Neural progenitor cell (in vitro differentiated cells): Measurements from ENCODE around the gene TIPARP. TPM values are rescaled to one million over a fixed set of nuclear protein-coding genes. Genes with fewer than 3 reads are reported as not detected.

Experiments used
- DNase-seq: peaks from one replicate; pipeline ENCODE4 v3.0.0-alpha.2; 2016; ENCODE audit warnings: low spot score
- H2AFZ ChIP-seq: fragments of 200-600 bp; sonication (generic); replicated peaks from 2 replicates; pipeline ENCODE4 v1.6.1; 2016; ENCODE audit warnings: antibody characterized with exemption
- H3F3A ChIP-seq: fragments of 200-600 bp; sonication (generic); 2 replicates; pipeline ENCODE4 v1.6.1; 2016; ENCODE audit warnings: antibody characterized with exemption, low read depth
- H3K27ac ChIP-seq: fragments of 200-600 bp; sonication (generic); 2 replicates; pipeline ENCODE4 v1.5.1; 2016; ENCODE audit warnings: mild to moderate bottlenecking
- H3K27me3 ChIP-seq: fragments of 200-600 bp; sonication (generic); 2 replicates; pipeline ENCODE4 v1.6.1; 2016; ENCODE audit warnings: mild to moderate bottlenecking, moderate library complexity
- H3K36me3 ChIP-seq: fragments of 200-600 bp; sonication (generic); 2 replicates; pipeline ENCODE4 v1.5.1; 2016
- H3K4me1 ChIP-seq: fragments of 200-600 bp; sonication (generic); 2 replicates; pipeline ENCODE4 v1.6.1; 2016; ENCODE audit warnings: mixed run types
- H3K4me2 ChIP-seq: fragments of 200-600 bp; sonication (generic); 2 replicates; pipeline ENCODE4 v1.6.1; 2016
- H3K4me3 ChIP-seq: fragments of 200-600 bp; sonication (generic); 2 replicates; pipeline ENCODE4 v1.5.1; 2016
- H3K79me2 ChIP-seq: fragments of 200-600 bp; sonication (generic); 2 replicates; pipeline ENCODE4 v1.6.1; 2016; ENCODE audit warnings: low read depth
- H3K9ac ChIP-seq: fragments of 200-600 bp; sonication (generic); 2 replicates; pipeline ENCODE4 v1.6.1; 2016
- H3K9me3 ChIP-seq: fragments of 200-600 bp; sonication (generic); 2 replicates; pipeline ENCODE4 v1.5.1; 2016; ENCODE audit warnings: low read depth
- H4K20me1 ChIP-seq: fragments of 200-600 bp; sonication (generic); 2 replicates; pipeline ENCODE4 v1.6.1; 2016; ENCODE audit warnings: low read depth
- H3K27ac Mint-ChIP-seq: 3 replicates; pipeline ENCODE4 v1.8.0; 2021; ENCODE audit warnings: mixed read lengths
- H3K27me3 Mint-ChIP-seq: 2 replicates; pipeline ENCODE4 v1.8.0; 2022; ENCODE audit warnings: low read depth, mild to moderate bottlenecking, inconsistent platforms, moderate library complexity, mixed read lengths; ENCODE audit not compliant: insufficient read depth
- H3K36me3 Mint-ChIP-seq: 3 replicates; pipeline ENCODE4 v1.8.0; 2021; ENCODE audit warnings: mixed read lengths
- H3K4me1 Mint-ChIP-seq: 3 replicates; pipeline ENCODE4 v1.8.0; 2021; ENCODE audit warnings: mixed read lengths
- H3K4me3 Mint-ChIP-seq: 3 replicates; pipeline ENCODE4 v1.8.0; 2021; ENCODE audit warnings: mild to moderate bottlenecking, moderate library complexity, mixed read lengths
- H3K9me3 Mint-ChIP-seq: 3 replicates; pipeline ENCODE4 v1.8.0; 2020; ENCODE audit warnings: mixed read lengths
- CTCF ChIP-seq: fragments of 200-600 bp; sonication (generic); IDR thresholded peaks from 2 replicates; pipeline ENCODE4 v1.5.1; 2017; ENCODE audit warnings: antibody characterized with exemption, mild to moderate bottlenecking
- EZH2 ChIP-seq: fragments of 200-600 bp; sonication (generic); IDR thresholded peaks from 2 replicates; pipeline ENCODE4 v1.6.1; 2017; ENCODE audit warnings: antibody characterized with exemption, mild to moderate bottlenecking, moderate library complexity
- EZH2phosphoT487 ChIP-seq: fragments of 200-600 bp; sonication (generic); IDR thresholded peaks from 2 replicates; pipeline ENCODE4 v1.6.1; 2017; ENCODE audit warnings: antibody characterized with exemption
- total RNA-seq: library from RNA; depleted of rRNA; stranded (reverse); fragments of >200 nt; gene quantifications from 2 replicates; pipeline ENCODE4 v1.2.3, GENCODE V29; 2015; ENCODE audit warnings: low replicate concordance

TIPARP gene
- total RNA-seq, 1 donor from 2014 or later = 13.5 TPM

- Histone ChIP-seq H3K27me3 (no peaks in the 10 kb centered on the region), H3K9me3 (no peaks in the 10 kb centered on the region), H3K36me3 (no peaks in the 10 kb centered on the region), H2AFZ (no peak overlapping the region), H4K20me1 (peaks cover 6% of the 10 kb centered on the region), H3F3A (no peaks in the 10 kb centered on the region), H3K9ac (no peak overlapping the region), H3K4me2 (no peak overlapping the region), H3K79me2 (peaks cover 30% of the 10 kb centered on the region), H3K4me3 (no peak overlapping the region), H3K27ac (no peak overlapping the region), H3K4me1 (peaks cover 19% of the 10 kb centered on the region)
- TF ChIP-seq CTCF (no peak), EZH2 (no peak), EZH2phosphoT487 (no peak)
- Mint-ChIP-seq H3K27ac (no peak overlapping the region), H3K9me3 (no peaks in the 10 kb centered on the region), H3K36me3 (peaks cover 6% of the 10 kb centered on the region), H3K4me1 (peaks cover 30% of the 10 kb centered on the region), H3K4me3 (no peak overlapping the region), H3K27me3 (no peaks in the 10 kb centered on the region)
- DNase-seq = no peak
Measured at GRCh38 chr3:156685752-156686151, 11.4 kb downstream of the TIPARP start.

GRCh38 chr3:156687023-156687422 lies 12.6 kb downstream of the TIPARP start:
- peaks cover 4% of the 10 kb centered on the region for H3K36me3 Mint-ChIP-seq
- no peaks in the 10 kb centered on the region for H3K9me3 ChIP-seq
- no peak overlapping the region for H2AFZ ChIP-seq
- H3K4me2 ChIP-seq = no peak overlapping the region
- peaks cover 19% of the 10 kb centered on the region for H3K4me1 ChIP-seq
- no peak overlapping the region for H3K9ac ChIP-seq
- H3K4me1 Mint-ChIP-seq = peaks cover 33% of the 10 kb centered on the region
- H3K9me3 Mint-ChIP-seq = no peaks in the 10 kb centered on the region
- H3K36me3 ChIP-seq = no peaks in the 10 kb centered on the region
- H3K27ac ChIP-seq = no peak overlapping the region
- H3F3A ChIP-seq = no peaks in the 10 kb centered on the region
- no peak for TF ChIP-seq CTCF
- TF ChIP-seq EZH2phosphoT487 = no peak
- no peak for TF ChIP-seq EZH2
- H3K4me3 Mint-ChIP-seq = no peak overlapping the region
- DNase-seq = no peak
- H3K27me3 ChIP-seq = no peaks in the 10 kb centered on the region
- no peak overlapping the region for H3K4me3 ChIP-seq
- no peak overlapping the region for H3K27ac Mint-ChIP-seq
- H4K20me1 ChIP-seq = no peaks in the 10 kb centered on the region
- H3K79me2 ChIP-seq = peaks cover 23% of the 10 kb centered on the region
- H3K27me3 Mint-ChIP-seq = no peaks in the 10 kb centered on the region

- no peak overlapping the region for H3K27ac Mint-ChIP-seq
- peaks cover 19% of the 10 kb centered on the region for H3K4me1 ChIP-seq
Measured at GRCh38 chr3:156688632-156689452, 14.5 kb downstream of the TIPARP start.

GRCh38 chr3:156689608-156690007 lies 15.2 kb downstream of the TIPARP start:
- Histone ChIP-seq H2AFZ (no peak overlapping the region), H3K27ac (no peak overlapping the region), H3K4me2 (no peak overlapping the region), H3F3A (no peaks in the 10 kb centered on the region), H3K4me3 (no peak overlapping the region), H3K27me3 (no peaks in the 10 kb centered on the region), H4K20me1 (no peaks in the 10 kb centered on the region), H3K9ac (no peak overlapping the region), H3K4me1 (peaks cover 15% of the 10 kb centered on the region), H3K9me3 (no peaks in the 10 kb centered on the region), H3K79me2 (peaks cover 14% of the 10 kb centered on the region), H3K36me3 (no peaks in the 10 kb centered on the region)
- Mint-ChIP-seq H3K4me1 (peaks cover 37% of the 10 kb centered on the region), H3K36me3 (peaks cover 11% of the 10 kb centered on the region), H3K9me3 (no peaks in the 10 kb centered on the region), H3K4me3 (no peak overlapping the region), H3K27ac (no peak overlapping the region), H3K27me3 (no peaks in the 10 kb centered on the region)
- no peak for TF ChIP-seq EZH2
- TF ChIP-seq EZH2phosphoT487 = no peak
- TF ChIP-seq CTCF = no peak
- DNase-seq = no peak

More at GRCh38 chr3:156688632-156689452, 14.5 kb downstream of the TIPARP start:
- H3K4me3 Mint-ChIP-seq = no peak overlapping the region
- H3K9me3 Mint-ChIP-seq = no peaks in the 10 kb centered on the region
- H4K20me1 ChIP-seq = no peaks in the 10 kb centered on the region
- no peaks in the 10 kb centered on the region for H3K27me3 ChIP-seq
- no peaks in the 10 kb centered on the region for H3K27me3 Mint-ChIP-seq
- no peaks in the 10 kb centered on the region for H3F3A ChIP-seq
- H3K36me3 ChIP-seq = no peaks in the 10 kb centered on the region
- H3K4me2 ChIP-seq = no peak overlapping the region
- H3K4me1 Mint-ChIP-seq = peaks cover 37% of the 10 kb centered on the region
- H3K4me3 ChIP-seq = no peak overlapping the region
- TF ChIP-seq EZH2 = no peak
- H3K36me3 Mint-ChIP-seq = peaks cover 4% of the 10 kb centered on the region
- no peak overlapping the region for H2AFZ ChIP-seq
- H3K27ac ChIP-seq = no peak overlapping the region
- no peaks in the 10 kb centered on the region for H3K9me3 ChIP-seq
- DNase-seq = no peak
- no peak overlapping the region for H3K9ac ChIP-seq
- H3K79me2 ChIP-seq = peaks cover 14% of the 10 kb centered on the region
